ENCODE data around the gene FBRSL1.

The FBRSL1 gene

GRCh38 chr12:132521200-132521580 lies 31.2 kb downstream of the FBRSL1 start:
- Histone ChIP-seq H3K36me3 (ENCODE audit: control insufficient read depth in 5 of 5, insufficient read depth in 5 of 5, low read length in 5 of 5) (peaks cover 0 to 18% (median 11%) of the 10 kb centered on the region in 5 donors), H3K27ac (ENCODE audit: low read depth, low read length) (no peak overlapping the region), H3K27me3 (ENCODE audit: control insufficient read depth in 5 of 5, insufficient read depth in 4 of 5, low read length in 5 of 5) (no peaks in the 10 kb centered on the region), H3K4me3 (ENCODE audit: low read depth in 1 of 5, low read length in 5 of 5) (no peak overlapping the region), H3K9ac (ENCODE audit: low read length in 5 of 5) (no peak overlapping the region), H3K9me3 (ENCODE audit: control insufficient read depth in 5 of 5, low read length in 5 of 5) (peaks cover 0 to 15% (median 8%) of the 10 kb centered on the region in 5 donors), H3K4me1 (ENCODE audit: control insufficient read depth in 5 of 5, insufficient read depth in 5 of 5, low read length in 5 of 5) (peaks cover 0 to 21% (median 8%) of the 10 kb centered on the region in 5 donors)

GRCh38 chr12:132521712-132522292 lies 31.9 kb downstream of the FBRSL1 start:
- no peaks in the 10 kb centered on the region for H3K27me3 ChIP-seq (ENCODE audit: control insufficient read depth in 5 of 5, insufficient read depth in 4 of 5, low read length in 5 of 5)
- no peak overlapping the region for H3K27ac ChIP-seq (ENCODE audit: low read depth, low read length)
- no peak overlapping the region for H3K4me3 ChIP-seq (ENCODE audit: low read depth in 1 of 5, low read length in 5 of 5)
- H3K4me1 ChIP-seq (ENCODE audit: control insufficient read depth in 5 of 5, insufficient read depth in 5 of 5, low read length in 5 of 5) = peaks cover 0 to 21% (median 8%) of the 10 kb centered on the region in 5 donors
- no peak overlapping the region for H3K9ac ChIP-seq (ENCODE audit: low read length in 5 of 5)
- peaks cover 0 to 15% (median 4%) of the 10 kb centered on the region in 5 donors for H3K9me3 ChIP-seq (ENCODE audit: control insufficient read depth in 5 of 5, low read length in 5 of 5)
- peaks cover 0 to 18% (median 13%) of the 10 kb centered on the region in 5 donors for H3K36me3 ChIP-seq (ENCODE audit: control insufficient read depth in 5 of 5, insufficient read depth in 5 of 5, low read length in 5 of 5)

GRCh38 chr12:132522592-132523380 lies 32.8 kb downstream of the FBRSL1 start:
- peaks cover 0 to 21% (median 8%) of the 10 kb centered on the region in 5 donors for H3K4me1 ChIP-seq (ENCODE audit: control insufficient read depth in 5 of 5, insufficient read depth in 5 of 5, low read length in 5 of 5)
- H3K36me3 ChIP-seq (ENCODE audit: control insufficient read depth in 5 of 5, insufficient read depth in 5 of 5, low read length in 5 of 5) = peaks cover 0 to 17% (median 13%) of the 10 kb centered on the region in 5 donors
- H3K9me3 ChIP-seq (ENCODE audit: control insufficient read depth in 5 of 5, low read length in 5 of 5) = peaks cover 0 to 15% (median 4%) of the 10 kb centered on the region in 5 donors
- H3K27me3 ChIP-seq (ENCODE audit: control insufficient read depth in 5 of 5, insufficient read depth in 4 of 5, low read length in 5 of 5) = no peaks in the 10 kb centered on the region
- no peak overlapping the region for H3K9ac ChIP-seq (ENCODE audit: low read length in 5 of 5)
- no peak overlapping the region for H3K4me3 ChIP-seq (ENCODE audit: low read depth in 1 of 5, low read length in 5 of 5)
- H3K27ac ChIP-seq (ENCODE audit: low read depth, low read length) = no peak overlapping the region

- no peaks in the 10 kb centered on the region for H3K27me3 ChIP-seq (ENCODE audit: control insufficient read depth in 5 of 5, insufficient read depth in 4 of 5, low read length in 5 of 5)
- no peak overlapping the region for H3K27ac ChIP-seq (ENCODE audit: low read depth, low read length)
- peaks cover 0 to 21% (median 8%) of the 10 kb centered on the region in 5 donors for H3K4me1 ChIP-seq (ENCODE audit: control insufficient read depth in 5 of 5, insufficient read depth in 5 of 5, low read length in 5 of 5)
- no peak overlapping the region for H3K4me3 ChIP-seq (ENCODE audit: low read depth in 1 of 5, low read length in 5 of 5)
- H3K9ac ChIP-seq (ENCODE audit: low read length in 5 of 5) = no peak overlapping the region
- peaks cover 0 to 11% (median 6%) of the 10 kb centered on the region in 5 donors for H3K36me3 ChIP-seq (ENCODE audit: control insufficient read depth in 5 of 5, insufficient read depth in 5 of 5, low read length in 5 of 5)
- peaks cover 0 to 7% (median 4%) of the 10 kb centered on the region in 5 donors for H3K9me3 ChIP-seq (ENCODE audit: control insufficient read depth in 5 of 5, low read length in 5 of 5)
Measured at GRCh38 chr12:132523576-132524331, 33.8 kb downstream of the FBRSL1 start.

- Histone ChIP-seq H3K27ac (ENCODE audit: low read depth, low read length) (no peak overlapping the region), H3K9me3 (ENCODE audit: control insufficient read depth in 5 of 5, low read length in 5 of 5) (peaks cover 0 to under 1% (median 0%) of the 10 kb centered on the region in 5 donors), H3K4me1 (ENCODE audit: control insufficient read depth in 5 of 5, insufficient read depth in 5 of 5, low read length in 5 of 5) (peaks cover 0 to 21% (median 8%) of the 10 kb centered on the region in 5 donors), H3K27me3 (ENCODE audit: control insufficient read depth in 5 of 5, insufficient read depth in 4 of 5, low read length in 5 of 5) (no peaks in the 10 kb centered on the region), H3K4me3 (ENCODE audit: low read depth in 1 of 5, low read length in 5 of 5) (no peak overlapping the region), H3K36me3 (ENCODE audit: control insufficient read depth in 5 of 5, insufficient read depth in 5 of 5, low read length in 5 of 5) (peaks cover 0 to 15% (median 7%) of the 10 kb centered on the region in 5 donors), H3K9ac (ENCODE audit: low read length in 5 of 5) (no peak overlapping the region)
Measured at GRCh38 chr12:132524405-132524804, 34.5 kb downstream of the FBRSL1 start.

GRCh38 chr12:132525011-132525832 lies 35.3 kb downstream of the FBRSL1 start:
- peaks cover 0 to 20% (median 8%) of the 10 kb centered on the region in 5 donors for H3K4me1 ChIP-seq (ENCODE audit: control insufficient read depth in 5 of 5, insufficient read depth in 5 of 5, low read length in 5 of 5)
- H3K9me3 ChIP-seq (ENCODE audit: control insufficient read depth in 5 of 5, low read length in 5 of 5) = no peaks in the 10 kb centered on the region
- H3K4me3 ChIP-seq (ENCODE audit: low read depth in 1 of 5, low read length in 5 of 5) = no peak overlapping the region
- no peaks in the 10 kb centered on the region for H3K27me3 ChIP-seq (ENCODE audit: control insufficient read depth in 5 of 5, insufficient read depth in 4 of 5, low read length in 5 of 5)
- H3K27ac ChIP-seq (ENCODE audit: low read depth, low read length) = no peak overlapping the region
- peaks cover 0 to 22% (median 8%) of the 10 kb centered on the region in 5 donors for H3K36me3 ChIP-seq (ENCODE audit: control insufficient read depth in 5 of 5, insufficient read depth in 5 of 5, low read length in 5 of 5)
- no peak overlapping the region for H3K9ac ChIP-seq (ENCODE audit: low read length in 5 of 5)

GRCh38 chr12:132525833-132526455 lies 36.0 kb downstream of the FBRSL1 start:
- peaks cover 0 to 15% (median 7%) of the 10 kb centered on the region in 5 donors for H3K4me1 ChIP-seq (ENCODE audit: control insufficient read depth in 5 of 5, insufficient read depth in 5 of 5, low read length in 5 of 5)
- no peak overlapping the region for H3K4me3 ChIP-seq (ENCODE audit: low read depth in 1 of 5, low read length in 5 of 5)
- H3K36me3 ChIP-seq (ENCODE audit: control insufficient read depth in 5 of 5, insufficient read depth in 5 of 5, low read length in 5 of 5) = peaks cover 0 to 22% (median 9%) of the 10 kb centered on the region in 5 donors
- no peak overlapping the region for H3K27ac ChIP-seq (ENCODE audit: low read depth, low read length)
- no peaks in the 10 kb centered on the region for H3K27me3 ChIP-seq (ENCODE audit: control insufficient read depth in 5 of 5, insufficient read depth in 4 of 5, low read length in 5 of 5)
- H3K9me3 ChIP-seq (ENCODE audit: control insufficient read depth in 5 of 5, low read length in 5 of 5) = no peaks in the 10 kb centered on the region
- no peak overlapping the region for H3K9ac ChIP-seq (ENCODE audit: low read length in 5 of 5)

- Histone ChIP-seq H3K4me3 (ENCODE audit: low read depth in 1 of 5, low read length in 5 of 5) (no peak overlapping the region), H3K27ac (ENCODE audit: low read depth, low read length) (no peak overlapping the region), H3K9me3 (ENCODE audit: control insufficient read depth in 5 of 5, low read length in 5 of 5) (no peaks in the 10 kb centered on the region), H3K36me3 (ENCODE audit: control insufficient read depth in 5 of 5, insufficient read depth in 5 of 5, low read length in 5 of 5) (peaks cover 0 to 25% (median 9%) of the 10 kb centered on the region in 5 donors), H3K27me3 (ENCODE audit: control insufficient read depth in 5 of 5, insufficient read depth in 4 of 5, low read length in 5 of 5) (no peaks in the 10 kb centered on the region), H3K9ac (ENCODE audit: low read length in 5 of 5) (no peak overlapping the region), H3K4me1 (ENCODE audit: control insufficient read depth in 5 of 5, insufficient read depth in 5 of 5, low read length in 5 of 5) (peaks cover 0 to 12% (median 7%) of the 10 kb centered on the region in 5 donors)
Measured at GRCh38 chr12:132527186-132527882, 37.4 kb downstream of the FBRSL1 start.
